Measurements from ENCODE around the gene SCFD2. TPM values are rescaled to one million over a fixed set of nuclear protein-coding genes. Genes with fewer than 3 reads are reported as not detected.

Gene SCFD2
- total RNA-seq, 1 experiment from 2014 or later = 19.2 TPM

- Mint-ChIP-seq H3K27ac (ENCODE audit: low read depth, unreplicated experiment) (no peak within 1 kb of the TSS), H3K36me3 (ENCODE audit: insufficient read depth, unreplicated experiment) (peaks cover 30% of the 10 kb centered on the region), H3K9me3 (ENCODE audit: unreplicated experiment) (peaks cover 14% of the 10 kb centered on the region), H3K27me3 (ENCODE audit: insufficient read depth, unreplicated experiment) (no peaks in the 10 kb centered on the region), H3K4me3 (ENCODE audit: unreplicated experiment) (peak within 1 kb of the TSS; percentile 81), H3K4me1 (ENCODE audit: insufficient read depth, unreplicated experiment) (peaks cover 16% of the 10 kb centered on the region)
- BruUV-seq (replicated peaks) = no TSS peak
- intact Hi-C loops (cut with micrococcal nuclease) = loop anchor here (2.0 to 5.0 kb wide), 4 partner anchors 21 to 149 kb away; partner anchors contain the start of gene ERVMER34-1
- ChIA-PET CTCF (interaction anchor here (0.7 to 1.4 kb wide), 3 partner anchors 23 to 316 kb away, joined by 3 to 6 read pairs (median 5); no protein-coding TSS in a partner anchor), POLR2A (interaction anchor here (0.9 to 4.6 kb wide), 8 partner anchors 9 to 149 kb away, joined by 3 to 30 read pairs (median 5); no protein-coding TSS in a partner anchor)
- TF ChIP-seq CTCF (IDR thresholded peaks at IDR 0.05; ENCODE audit: unreplicated experiment) = no peak
- peak; percentile 80 for DNase-seq (ENCODE audit: unreplicated experiment)
These were observed 503.8 kb downstream of the SCFD2 start, which contains the start of gene RASL11B for GRCh38 chr4:52861879-52862616. Gene RASL11B (plus strand): TSS chr4:52862317. CDS start chr4:52862508, 191 bp downstream.

GRCh38 chr4:52861171-52861823 is 504.6 kb downstream of the SCFD2 start:
- Mint-ChIP-seq H3K4me1 (ENCODE audit: insufficient read depth, unreplicated experiment) (peaks cover 16% of the 10 kb centered on the region), H3K9me3 (ENCODE audit: unreplicated experiment) (peaks cover 14% of the 10 kb centered on the region), H3K27me3 (ENCODE audit: insufficient read depth, unreplicated experiment) (no peaks in the 10 kb centered on the region), H3K4me3 (ENCODE audit: unreplicated experiment) (peak overlapping the region; percentile 81), H3K36me3 (ENCODE audit: insufficient read depth, unreplicated experiment) (peaks cover 24% of the 10 kb centered on the region), H3K27ac (ENCODE audit: low read depth, unreplicated experiment) (no peak overlapping the region)
- TF ChIP-seq CTCF (IDR thresholded peaks at IDR 0.05; ENCODE audit: unreplicated experiment) = no peak
- ChIA-PET POLR2A (interaction anchor here (0.9 to 4.6 kb wide), 6 partner anchors 8 to 148 kb away, joined by 3 to 30 read pairs (median 4); no protein-coding TSS in a partner anchor), CTCF (interaction anchor here (0.7 to 1.4 kb wide), 2 partner anchors 23 to 204 kb away, joined by 3 to 5 read pairs; no protein-coding TSS in a partner anchor)
- DNase-seq (ENCODE audit: unreplicated experiment) = no peak
- intact Hi-C loops (cut with micrococcal nuclease) = loop anchor here (2.0 to 5.0 kb wide), 2 partner anchors 20 to 39 kb away; no protein-coding TSS in a partner anchor
- BruUV-seq (replicated peaks) = no TSS peak

- DNase-seq (ENCODE audit: unreplicated experiment) = no peak
- intact Hi-C loops (cut with micrococcal nuclease) = loop anchor here (2.0 to 5.0 kb wide), 2 partner anchors 20 to 38 kb away; no protein-coding TSS in a partner anchor
- ChIA-PET POLR2A (interaction anchor here (1.0 to 2.1 kb wide), 3 partner anchors 22 to 37 kb away, joined by 3 to 6 read pairs (median 4); no protein-coding TSS in a partner anchor), CTCF (interaction anchor here (0.7 kb wide), 1 partner anchor 24 kb away, joined by 5 read pairs; no protein-coding TSS in a partner anchor)
- Mint-ChIP-seq H3K36me3 (ENCODE audit: insufficient read depth, unreplicated experiment) (peaks cover 15% of the 10 kb centered on the region), H3K4me1 (ENCODE audit: insufficient read depth, unreplicated experiment) (peaks cover 16% of the 10 kb centered on the region), H3K27me3 (ENCODE audit: insufficient read depth, unreplicated experiment) (no peaks in the 10 kb centered on the region), H3K27ac (ENCODE audit: low read depth, unreplicated experiment) (no peak overlapping the region), H3K4me3 (ENCODE audit: unreplicated experiment) (no peak overlapping the region), H3K9me3 (ENCODE audit: unreplicated experiment) (peaks cover 14% of the 10 kb centered on the region)
- BruUV-seq (replicated peaks) = no TSS peak
- TF ChIP-seq CTCF (IDR thresholded peaks at IDR 0.05; ENCODE audit: unreplicated experiment) = no peak
These were observed 505.5 kb downstream of the SCFD2 start for GRCh38 chr4:52860361-52860760.

- DNase-seq (ENCODE audit: unreplicated experiment) = no peak
- Mint-ChIP-seq H3K4me3 (ENCODE audit: unreplicated experiment) (no peak overlapping the region), H3K9me3 (ENCODE audit: unreplicated experiment) (peaks cover 14% of the 10 kb centered on the region), H3K36me3 (ENCODE audit: insufficient read depth, unreplicated experiment) (no peaks in the 10 kb centered on the region), H3K27ac (ENCODE audit: low read depth, unreplicated experiment) (no peak overlapping the region), H3K27me3 (ENCODE audit: insufficient read depth, unreplicated experiment) (no peaks in the 10 kb centered on the region), H3K4me1 (ENCODE audit: insufficient read depth, unreplicated experiment) (no peaks in the 10 kb centered on the region)
- BruUV-seq (replicated peaks) = no TSS peak
- TF ChIP-seq CTCF (IDR thresholded peaks at IDR 0.05; ENCODE audit: unreplicated experiment) = no peak
- ChIA-PET CTCF (interaction anchor here (0.7 kb wide), 1 partner anchor 109 kb away, joined by 3 read pairs; no protein-coding TSS in a partner anchor), POLR2A (no interaction called here)
- intact Hi-C loops (cut with micrococcal nuclease) = no loop called here
These were observed 509.1 kb downstream of the SCFD2 start for GRCh38 chr4:52856801-52857200.
